Measurements from ENCODE around the gene LUC7L3. TPM values are rescaled to one million over a fixed set of nuclear protein-coding genes. Genes with fewer than 3 reads are reported as not detected.

The LUC7L3 gene
- total and polyA plus RNA-seq, 2 donors (not counting 1 experiment from before 2014, with no cell fraction given): 42.9 to 311 TPM

DNA sequence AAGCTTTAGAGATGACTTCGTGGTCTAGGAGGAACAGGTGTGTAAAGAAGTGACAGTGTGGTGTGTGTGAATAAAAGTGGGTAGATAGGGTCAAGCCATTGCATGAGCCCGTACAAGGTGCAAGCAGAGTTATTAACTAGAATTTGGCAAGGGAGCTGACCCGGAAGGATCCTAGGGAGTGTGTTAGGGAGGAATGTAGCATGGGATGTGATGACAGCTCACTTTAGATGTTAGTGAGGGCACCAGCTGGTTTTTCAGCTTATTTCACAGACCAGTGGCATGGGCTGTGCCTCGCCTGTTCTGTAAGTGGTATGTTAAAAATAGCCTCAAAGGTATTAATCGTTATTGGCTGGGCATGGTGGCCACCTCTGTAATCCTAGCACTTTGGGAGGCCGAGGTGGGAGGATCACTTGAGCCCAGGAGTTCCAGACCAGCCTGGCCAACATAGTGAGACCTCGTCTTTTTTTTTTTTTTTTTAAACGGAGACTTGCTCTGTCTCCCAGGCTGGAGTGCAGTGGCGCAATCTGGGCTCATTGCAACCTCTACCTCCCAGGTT is 39.7 kb downstream of the LUC7L3 start:
- Histone ChIP-seq H3K79me2 (ENCODE audit: control insufficient read depth, insufficient read depth, low read length) (no peaks in the 10 kb centered on the region), H3K27me3 (replicated peaks in 1 of 4; ENCODE audit: control extremely low read depth in 1 of 4, control insufficient read depth in 3 of 4, insufficient read depth in 4 of 4, low read length in 3 of 4) (no peaks in the 10 kb centered on the region), H4K20me1 (ENCODE audit: control insufficient read depth, insufficient read depth, low read length, poor library complexity, severe bottlenecking) (no peaks in the 10 kb centered on the region), H3K9me3 (ENCODE audit: control extremely low read depth in 1 of 3, control insufficient read depth in 2 of 3, insufficient read depth in 1 of 3, low read length in 2 of 3) (no peaks in the 10 kb centered on the region), H3K36me3 (replicated peaks in 1 of 2; ENCODE audit: control extremely low read depth in 1 of 2, control insufficient read depth in 1 of 2, extremely low read depth in 1 of 2, insufficient read depth in 2 of 2, low read length in 1 of 2) (peaks cover 0 to 2% of the 10 kb centered on the region in 2 experiments), H3K9ac (ENCODE audit: low read length) (no peak overlapping the region), H3K4me2 (replicated peaks; ENCODE audit: low read depth, low read length, poor library complexity, severe bottlenecking) (no peak overlapping the region), H3K27ac (ENCODE audit: low read length in 2 of 2) (no peak overlapping the region), H3K4me1 (ENCODE audit: control insufficient read depth in 2 of 2, insufficient read depth in 2 of 2, low read length in 2 of 2) (peaks cover 13% of the 10 kb centered on the region in 2 donors), H2AFZ (ENCODE audit: insufficient read depth, low read depth, low read length, poor library complexity, severe bottlenecking) (no peak overlapping the region), H3K4me3 (ENCODE audit: control extremely low read depth in 1 of 5, extremely low read depth in 1 of 5, insufficient read depth in 1 of 5, low read depth in 2 of 5, low read length in 4 of 5) (no peak overlapping the region)
- Mint-ChIP-seq H3K27ac (no peak overlapping the region), H3K9me3 (ENCODE audit: insufficient read depth) (no peaks in the 10 kb centered on the region), H3K27me3 (no peaks in the 10 kb centered on the region), H3K4me3 (no peak overlapping the region), H3K4me1 (peaks cover 12% of the 10 kb centered on the region)
- no peak for DNase-seq
- intact Hi-C loops (cut with micrococcal nuclease): no loop called here
- ChIA-PET POLR2A (no interaction called here), CTCF (no interaction called here)
- no peak for ATAC-seq (ENCODE audit: low read depth)
- TF ChIP-seq EZH2 (IDR thresholded peaks at IDR 0.05; ENCODE audit: borderline replicate concordance, insufficient read depth, low read depth, low read length, poor library complexity, severe bottlenecking): no peak
- TF ChIP-seq, protein P1, sequence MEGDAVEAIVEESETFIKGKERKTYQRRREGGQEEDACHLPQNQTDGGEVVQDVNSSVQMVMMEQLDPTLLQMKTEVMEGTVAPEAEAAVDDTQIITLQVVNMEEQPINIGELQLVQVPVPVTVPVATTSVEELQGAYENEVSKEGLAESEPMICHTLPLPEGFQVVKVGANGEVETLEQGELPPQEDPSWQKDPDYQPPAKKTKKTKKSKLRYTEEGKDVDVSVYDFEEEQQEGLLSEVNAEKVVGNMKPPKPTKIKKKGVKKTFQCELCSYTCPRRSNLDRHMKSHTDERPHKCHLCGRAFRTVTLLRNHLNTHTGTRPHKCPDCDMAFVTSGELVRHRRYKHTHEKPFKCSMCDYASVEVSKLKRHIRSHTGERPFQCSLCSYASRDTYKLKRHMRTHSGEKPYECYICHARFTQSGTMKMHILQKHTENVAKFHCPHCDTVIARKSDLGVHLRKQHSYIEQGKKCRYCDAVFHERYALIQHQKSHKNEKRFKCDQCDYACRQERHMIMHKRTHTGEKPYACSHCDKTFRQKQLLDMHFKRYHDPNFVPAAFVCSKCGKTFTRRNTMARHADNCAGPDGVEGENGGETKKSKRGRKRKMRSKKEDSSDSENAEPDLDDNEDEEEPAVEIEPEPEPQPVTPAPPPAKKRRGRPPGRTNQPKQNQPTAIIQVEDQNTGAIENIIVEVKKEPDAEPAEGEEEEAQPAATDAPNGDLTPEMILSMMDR (IDR thresholded peaks at IDR 0.05): no peak
- 76% methylated on average over 6 of the region's 9 CpGs for WGBS (ENCODE audit: insufficient coverage)

DNA sequence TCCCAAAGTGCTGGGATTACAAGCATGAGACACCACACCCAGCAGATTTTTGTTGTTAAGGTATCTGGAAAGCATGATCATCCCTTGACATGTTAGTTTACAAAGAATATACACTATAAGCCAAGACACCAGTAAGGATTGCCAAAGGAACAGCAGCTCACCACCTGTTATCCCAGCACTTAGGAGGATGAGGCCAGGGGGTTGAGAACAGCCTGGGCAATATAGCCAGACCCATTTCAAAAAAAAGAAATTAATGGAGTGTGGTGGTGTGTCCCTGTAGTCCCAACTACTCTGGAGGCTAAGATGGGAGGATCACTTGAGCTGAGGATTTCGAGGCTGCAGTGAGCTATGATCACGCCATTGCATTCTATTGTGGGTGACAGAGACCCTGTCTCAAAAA is 42.8 kb downstream of the LUC7L3 start:
- no peaks in the 10 kb centered on the region for H3K27me3 Mint-ChIP-seq

More for the DNA sequence above, 42.8 kb downstream of the LUC7L3 start:
- Mint-ChIP-seq H3K4me1 (peaks cover 37% of the 10 kb centered on the region), H3K27ac (no peak overlapping the region), H3K4me3 (peak overlapping the region; percentile 49), H3K9me3 (ENCODE audit: insufficient read depth) (no peaks in the 10 kb centered on the region)
- no peak overlapping the region for H2AFZ ChIP-seq (ENCODE audit: insufficient read depth, low read depth, low read length, poor library complexity, severe bottlenecking)
- TF ChIP-seq, protein P1 (IDR thresholded peaks at IDR 0.05): no peak
- no peak for TF ChIP-seq EZH2 (IDR thresholded peaks at IDR 0.05; ENCODE audit: borderline replicate concordance, insufficient read depth, low read depth, low read length, poor library complexity, severe bottlenecking)
- ChIA-PET CTCF (interaction anchor here (0.8 to 3.3 kb wide), 3 partner anchors 21 to 266 kb away, joined by 3 to 13 read pairs (median 3); no protein-coding TSS in a partner anchor), POLR2A (interaction anchor here (0.6 kb wide), 2 partner anchors 45 to 200 kb away, joined by 4 to 7 read pairs; no protein-coding TSS in a partner anchor)
- no peak for ATAC-seq (ENCODE audit: low read depth)
- no peak overlapping the region for H3K4me3 ChIP-seq (ENCODE audit: control extremely low read depth in 1 of 5, extremely low read depth in 1 of 5, insufficient read depth in 1 of 5, low read depth in 2 of 5, low read length in 4 of 5)
- no peak overlapping the region for H3K27ac ChIP-seq (ENCODE audit: low read length in 2 of 2)
- H3K9ac ChIP-seq (ENCODE audit: low read length): no peak overlapping the region
- no peak for DNase-seq
- intact Hi-C loops (cut with micrococcal nuclease): loop anchor here (5.0 kb wide), 1 partner anchor 40 kb away; no protein-coding TSS in a partner anchor
- no peaks in the 10 kb centered on the region for H3K9me3 ChIP-seq (ENCODE audit: control extremely low read depth in 1 of 3, control insufficient read depth in 2 of 3, insufficient read depth in 1 of 3, low read length in 2 of 3)
- no peaks in the 10 kb centered on the region for H3K36me3 ChIP-seq (replicated peaks in 1 of 2; ENCODE audit: control extremely low read depth in 1 of 2, control insufficient read depth in 1 of 2, extremely low read depth in 1 of 2, insufficient read depth in 2 of 2, low read length in 1 of 2)
- no peak overlapping the region for H3K4me2 ChIP-seq (replicated peaks; ENCODE audit: low read depth, low read length, poor library complexity, severe bottlenecking)
- peaks cover 32 to 36% of the 10 kb centered on the region in 2 donors for H3K4me1 ChIP-seq (ENCODE audit: control insufficient read depth in 2 of 2, insufficient read depth in 2 of 2, low read length in 2 of 2)
- no peaks in the 10 kb centered on the region for H4K20me1 ChIP-seq (ENCODE audit: control insufficient read depth, insufficient read depth, low read length, poor library complexity, severe bottlenecking)
- H3K27me3 ChIP-seq (replicated peaks in 1 of 4; ENCODE audit: control extremely low read depth in 1 of 4, control insufficient read depth in 3 of 4, insufficient read depth in 4 of 4, low read length in 3 of 4): no peaks in the 10 kb centered on the region
- no peaks in the 10 kb centered on the region for H3K79me2 ChIP-seq (ENCODE audit: control insufficient read depth, insufficient read depth, low read length)
- WGBS (ENCODE audit: insufficient coverage): no CpG with 5 or more reads among the region's 2 CpGs

Data from B cell (primary cell).